ENCODE results near the gene LDLRAD4.
A peak's percentile ranks its signal among the peaks of the same experiment; 100 is the strongest.

Gene LDLRAD4

GRCh38 chr18:13268158-13269012 lies 49.8 kb downstream of the LDLRAD4 start:
- no peak for DNase-seq

- DNase-seq, result no peak
Observed at GRCh38 chr18:13269013-13269280, 50.4 kb downstream of the LDLRAD4 start.

- peak; percentile 28 for DNase-seq
Observed at GRCh38 chr18:13269521-13270011, 51.0 kb downstream of the LDLRAD4 start.

GRCh38 chr18:13270279-13270855 lies 51.8 kb downstream of the LDLRAD4 start:
- no peak for DNase-seq

GRCh38 chr18:13271302-13271911 lies 52.8 kb downstream of the LDLRAD4 start:
- peak; percentile 18 for DNase-seq

DNA sequence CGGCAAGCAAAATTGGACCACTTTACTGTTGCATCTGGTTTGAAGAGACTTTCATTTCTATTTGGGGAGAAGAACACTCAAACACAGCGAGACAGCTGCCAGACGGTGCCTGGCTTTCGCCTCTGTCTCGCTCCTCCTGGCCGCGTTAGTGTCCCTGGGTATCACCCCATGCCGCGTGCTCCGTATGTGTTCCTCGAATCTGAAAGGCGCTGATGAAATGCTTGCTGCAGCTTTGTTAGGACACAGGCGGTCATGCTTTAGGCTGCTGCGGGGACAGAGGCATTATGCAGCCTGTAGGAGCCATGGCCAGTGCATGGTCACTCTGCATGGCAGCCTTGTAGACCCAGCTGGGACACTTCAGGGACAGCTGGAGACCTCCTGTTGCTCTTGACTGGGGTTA lies 53.9 kb downstream of the LDLRAD4 start:
- DNase-seq, result peak; percentile 22

- DNase-seq, result peak; percentile 46
Observed at GRCh38 chr18:13273800-13274199, 55.2 kb downstream of the LDLRAD4 start.

- DNase-seq, result no peak
Observed at GRCh38 chr18:13275075-13275474, 56.5 kb downstream of the LDLRAD4 start.

- DNase-seq, result no peak
Observed at GRCh38 chr18:13276530-13277520, 58.3 kb downstream of the LDLRAD4 start.

DNA sequence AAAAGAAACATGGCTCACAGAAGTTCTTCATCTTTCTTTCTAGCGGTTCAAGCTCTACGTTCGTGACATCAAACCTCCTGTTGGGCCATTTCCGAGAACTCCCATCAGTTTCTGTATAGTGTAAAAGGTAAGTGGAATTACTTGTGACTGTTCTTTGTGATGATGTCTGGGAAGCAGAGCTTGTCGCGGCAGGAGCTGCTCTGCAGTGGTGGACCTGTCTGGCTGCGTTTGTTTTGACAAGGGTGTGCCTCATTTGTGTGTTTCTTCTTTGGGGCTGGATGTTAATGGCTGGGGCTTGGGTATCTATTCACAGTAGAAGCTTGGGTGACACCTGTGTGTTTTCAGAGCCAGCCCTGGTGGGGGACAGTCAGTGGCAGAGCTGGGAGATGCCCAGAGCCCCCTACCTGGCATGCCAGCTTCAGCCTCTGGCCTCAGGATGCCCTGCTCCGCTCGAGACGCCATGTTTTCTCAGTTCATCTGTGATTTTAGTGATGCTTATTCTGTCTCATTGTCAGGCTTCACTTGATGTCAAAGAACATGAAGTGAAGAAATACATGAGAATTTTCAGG lies 59.6 kb downstream of the LDLRAD4 start:
- no peak for DNase-seq

GRCh38 chr18:13279181-13280069 lies 60.9 kb downstream of the LDLRAD4 start:
- DNase-seq, result peak; percentile 48

- DNase-seq, result no peak
Observed at GRCh38 chr18:13280070-13280795, 61.7 kb downstream of the LDLRAD4 start.

DNA sequence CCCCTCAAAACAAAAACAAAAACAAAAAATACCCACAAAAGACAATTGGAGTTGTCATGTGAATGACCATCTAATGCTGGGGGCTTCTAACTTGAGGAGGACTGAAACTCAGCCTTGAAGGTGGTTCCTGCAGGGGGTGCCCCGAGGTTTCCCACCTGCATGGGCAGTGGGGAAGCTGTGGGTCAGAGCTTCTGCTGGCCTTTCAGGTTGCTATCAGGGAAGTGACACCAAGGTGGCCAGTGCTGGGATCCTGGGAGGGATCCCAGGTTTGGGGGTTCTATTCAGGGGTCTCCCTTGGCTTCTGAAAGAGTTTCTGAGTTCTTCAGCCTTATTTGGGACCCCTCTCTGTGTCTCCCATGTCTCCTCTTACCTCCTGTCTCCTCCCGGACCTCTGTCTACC lies 62.8 kb downstream of the LDLRAD4 start:
- DNase-seq, result peak; percentile 28

DNA sequence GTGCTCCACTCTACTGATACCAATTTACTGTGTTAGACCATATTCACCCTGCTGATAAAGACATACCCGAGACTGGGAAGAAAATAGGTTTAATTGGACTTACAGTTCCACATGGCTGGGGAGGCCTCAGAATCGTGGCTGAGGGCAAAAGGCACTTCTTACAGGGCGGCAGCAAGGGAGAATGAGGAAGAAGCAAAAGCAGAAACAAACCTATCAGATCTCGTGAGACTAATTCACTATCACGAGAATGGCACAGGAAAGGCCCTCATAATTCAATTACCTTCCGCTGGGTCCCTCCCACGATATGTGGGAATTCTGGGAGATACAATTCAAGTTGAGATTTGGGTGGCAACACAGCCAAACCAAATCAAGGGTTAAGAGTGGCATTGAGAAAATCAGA lies 65.2 kb downstream of the LDLRAD4 start:
- DNase-seq, result peak; percentile 21

- peak; percentile 39 for DNase-seq
Observed at GRCh38 chr18:13284330-13285027, 65.9 kb downstream of the LDLRAD4 start.

- DNase-seq, result no peak
Observed at GRCh38 chr18:13285874-13286273, 67.3 kb downstream of the LDLRAD4 start.

- DNase-seq, result peak; percentile 17
Observed at GRCh38 chr18:13286456-13287125, 68.0 kb downstream of the LDLRAD4 start.

- DNase-seq, result peak; percentile 24
Observed at GRCh38 chr18:13287372-13287771, 68.8 kb downstream of the LDLRAD4 start.

DNA sequence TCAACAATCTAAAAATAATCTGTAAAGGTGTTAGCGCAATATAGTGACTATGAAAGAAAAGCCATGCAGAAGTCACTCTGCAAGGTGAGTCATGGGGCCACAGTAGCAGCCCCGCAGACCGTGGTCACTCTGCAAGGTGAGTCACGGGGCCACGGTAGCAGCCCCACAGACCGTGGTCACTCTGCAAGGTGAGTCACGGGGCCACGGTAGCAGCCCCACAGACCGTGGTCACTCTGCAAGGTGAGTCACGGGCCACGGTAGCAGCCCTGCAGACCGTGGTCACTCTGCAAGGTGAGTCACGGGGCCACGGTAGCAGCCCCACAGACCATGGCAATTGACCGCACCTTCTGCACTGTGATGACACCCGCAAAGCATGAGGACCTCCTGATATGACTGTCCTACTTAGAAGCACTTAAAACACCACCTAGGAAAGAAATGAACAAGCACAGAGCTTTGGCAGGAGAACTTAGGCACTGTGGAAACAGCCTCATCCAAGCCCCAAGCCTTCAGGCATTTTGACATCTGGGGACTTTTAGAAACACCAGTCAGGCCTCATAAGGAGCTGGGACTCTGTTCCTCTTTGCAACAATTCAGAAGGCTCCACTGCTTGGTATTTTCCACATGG lies 70.1 kb downstream of the LDLRAD4 start:
- peak; percentile 70 for DNase-seq
